ENCODE results near the gene SUPT20HL2. TPM values are rescaled to one million over a fixed set of nuclear protein-coding genes. Genes with fewer than 3 reads are reported as not detected.

SUPT20HL2 gene
- polyA plus RNA-seq: not detected in 2 replicates

GRCh38 chrX:24314019-24314635 is at the start of gene SUPT20HL2:
TSS of gene SUPT20HL2 (minus strand) at chrX:24314069. CDS start at chrX:24313315, 754 bp downstream.

DNA sequence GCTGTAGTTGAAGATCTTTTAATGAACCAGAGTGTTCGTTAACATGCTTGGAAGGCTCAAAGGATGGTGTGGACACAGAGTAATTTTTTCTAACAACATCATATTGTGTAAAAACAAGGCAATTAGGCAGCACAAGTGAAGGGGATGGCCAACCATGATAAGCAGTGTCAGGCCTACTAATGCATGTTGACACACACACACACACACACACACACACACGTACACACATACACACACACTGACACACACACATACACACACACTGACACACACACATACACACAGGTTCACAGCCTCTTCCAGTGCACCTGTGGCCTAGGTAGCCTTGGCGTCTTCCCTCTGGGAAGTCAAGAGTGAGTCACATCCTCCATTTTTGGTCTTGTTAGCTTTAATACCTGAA is 46.4 kb upstream of the SUPT20HL2 start, which contains the start of gene SUPT20HL1:
TSS of gene SUPT20HL1 (plus strand) at position 368 of the 400 bp plus-strand sequence. CDS start 2,122 bp downstream, outside the sequence.

Other genes with a start within 250 kb of the SUPT20HL2 start
- gene ZFX, start 164.3 kb downstream of the SUPT20HL2 start, polyA plus RNA-seq: 12.7 and 15.0 TPM in 2 replicates
- not detected in 2 replicates for gene SUPT20HL1, start 46.6 kb upstream of the SUPT20HL2 start, polyA plus RNA-seq
- 11.2 and 12.9 TPM in 2 replicates for gene PDK3, start 151.2 kb upstream of the SUPT20HL2 start, polyA plus RNA-seq

All from Purkinje cell (primary cell).